Measurements from ENCODE around the gene MRPL17. TPM values are rescaled to one million over a fixed set of nuclear protein-coding genes. Genes with fewer than 3 reads are reported as not detected.

MRPL17 gene
- total RNA-seq, 1 experiment from 2014 or later, result 88.4 TPM

DNA sequence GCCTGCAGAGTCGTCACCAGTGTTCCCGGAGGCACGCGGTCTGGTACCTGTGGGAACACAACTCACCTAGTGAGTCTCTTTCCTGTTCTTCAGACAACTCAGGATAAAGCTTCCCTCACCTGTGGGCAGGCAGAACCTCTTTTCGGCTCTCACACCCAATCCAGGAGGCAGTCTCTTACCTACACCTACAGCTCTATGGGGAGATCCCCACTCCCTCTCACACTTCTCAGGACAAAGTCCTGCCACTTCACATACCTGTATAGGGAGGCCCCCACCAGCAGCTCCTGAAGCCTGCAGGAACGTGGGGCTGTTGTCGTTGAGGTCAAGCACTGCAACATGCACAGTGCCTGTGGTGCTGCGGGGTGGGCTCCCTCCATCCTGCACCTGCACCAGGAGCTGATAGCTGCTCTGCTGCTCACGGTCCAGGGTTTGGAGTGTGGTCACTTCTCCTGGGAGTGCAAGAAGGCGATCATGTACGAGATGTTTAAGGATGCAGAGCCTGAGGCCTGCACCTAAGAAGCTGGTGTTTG lies 51.7 kb downstream of the MRPL17 start:
- BruUV-seq (replicated peaks), result no TSS peak
- H3K27ac Mint-ChIP-seq (ENCODE audit: low read depth, unreplicated experiment), result no peak overlapping the region
- H3K27me3 Mint-ChIP-seq (ENCODE audit: insufficient read depth, unreplicated experiment), result no peaks in the 10 kb centered on the region
- TF ChIP-seq, protein P1, sequence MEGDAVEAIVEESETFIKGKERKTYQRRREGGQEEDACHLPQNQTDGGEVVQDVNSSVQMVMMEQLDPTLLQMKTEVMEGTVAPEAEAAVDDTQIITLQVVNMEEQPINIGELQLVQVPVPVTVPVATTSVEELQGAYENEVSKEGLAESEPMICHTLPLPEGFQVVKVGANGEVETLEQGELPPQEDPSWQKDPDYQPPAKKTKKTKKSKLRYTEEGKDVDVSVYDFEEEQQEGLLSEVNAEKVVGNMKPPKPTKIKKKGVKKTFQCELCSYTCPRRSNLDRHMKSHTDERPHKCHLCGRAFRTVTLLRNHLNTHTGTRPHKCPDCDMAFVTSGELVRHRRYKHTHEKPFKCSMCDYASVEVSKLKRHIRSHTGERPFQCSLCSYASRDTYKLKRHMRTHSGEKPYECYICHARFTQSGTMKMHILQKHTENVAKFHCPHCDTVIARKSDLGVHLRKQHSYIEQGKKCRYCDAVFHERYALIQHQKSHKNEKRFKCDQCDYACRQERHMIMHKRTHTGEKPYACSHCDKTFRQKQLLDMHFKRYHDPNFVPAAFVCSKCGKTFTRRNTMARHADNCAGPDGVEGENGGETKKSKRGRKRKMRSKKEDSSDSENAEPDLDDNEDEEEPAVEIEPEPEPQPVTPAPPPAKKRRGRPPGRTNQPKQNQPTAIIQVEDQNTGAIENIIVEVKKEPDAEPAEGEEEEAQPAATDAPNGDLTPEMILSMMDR (IDR thresholded peaks at IDR 0.05; ENCODE audit: unreplicated experiment), result no peak
- no peaks in the 10 kb centered on the region for H3K36me3 Mint-ChIP-seq (ENCODE audit: insufficient read depth, unreplicated experiment)
- H3K4me1 Mint-ChIP-seq (ENCODE audit: insufficient read depth, unreplicated experiment), result no peaks in the 10 kb centered on the region
- DNase-seq (ENCODE audit: unreplicated experiment), result no peak
- no peak overlapping the region for H3K4me3 Mint-ChIP-seq (ENCODE audit: unreplicated experiment)
- H3K9me3 Mint-ChIP-seq (ENCODE audit: unreplicated experiment), result no peaks in the 10 kb centered on the region
- intact Hi-C loops (cut with micrococcal nuclease), result no loop called here
- ChIA-PET POLR2A (interaction anchor here (0.8 to 1.3 kb wide), 3 partner anchors 19 to 52 kb away, joined by 3 to 4 read pairs (median 3); partner anchors contain the start of genes MRPL17 and TAF10), CTCF (interaction anchor here (0.6 to 1.2 kb wide), 3 partner anchors 71 to 736 kb away, joined by 3 to 5 read pairs (median 4); no protein-coding TSS in a partner anchor)

DNA sequence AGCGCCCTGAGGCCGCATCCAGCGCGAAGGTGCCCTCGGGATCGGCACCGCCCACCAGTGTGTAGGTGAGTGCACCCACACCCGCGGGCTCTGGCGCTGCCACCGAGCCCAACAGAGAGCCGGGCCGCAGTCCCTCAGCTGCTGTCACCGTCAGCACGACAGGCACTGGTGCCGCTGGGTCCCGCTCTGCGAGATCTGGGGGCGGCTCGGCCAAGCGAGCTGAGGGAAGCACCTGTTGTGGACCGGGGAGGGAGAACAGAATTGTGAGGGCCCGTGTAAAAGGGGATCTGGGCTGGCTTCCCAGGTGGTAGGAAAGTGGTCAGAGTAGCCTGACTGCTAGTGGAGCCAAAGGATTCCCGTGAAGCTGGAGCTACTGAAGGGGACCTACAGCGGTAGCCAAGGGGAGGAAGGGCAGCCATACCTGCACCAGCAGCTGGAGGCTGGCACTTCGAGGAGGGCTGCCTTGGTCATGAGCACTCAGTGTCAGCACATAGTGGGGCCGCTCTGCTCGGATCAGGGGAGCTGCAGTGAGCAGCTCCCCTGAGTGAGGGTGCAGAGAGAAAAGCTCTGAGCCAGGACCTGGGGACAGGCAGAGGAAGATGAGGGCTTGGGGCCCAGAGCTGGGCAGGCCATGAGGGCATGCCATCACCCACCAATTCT lies 52.4 kb downstream of the MRPL17 start:
- no TSS peak for BruUV-seq (replicated peaks)
- H3K27ac Mint-ChIP-seq (ENCODE audit: low read depth, unreplicated experiment), result no peak overlapping the region
- H3K36me3 Mint-ChIP-seq (ENCODE audit: insufficient read depth, unreplicated experiment), result no peaks in the 10 kb centered on the region
- H3K9me3 Mint-ChIP-seq (ENCODE audit: unreplicated experiment), result no peaks in the 10 kb centered on the region
- POLR2A ChIA-PET, result interaction anchor here (1.3 kb wide), 1 partner anchor 26 kb away, joined by 3 read pairs; no protein-coding TSS in a partner anchor
- TF ChIP-seq, protein P1 (IDR thresholded peaks at IDR 0.05; ENCODE audit: unreplicated experiment), result no peak
- no peak overlapping the region for H3K4me3 Mint-ChIP-seq (ENCODE audit: unreplicated experiment)
- no peaks in the 10 kb centered on the region for H3K27me3 Mint-ChIP-seq (ENCODE audit: insufficient read depth, unreplicated experiment)
- intact Hi-C loops (cut with micrococcal nuclease), result no loop called here
- CTCF ChIA-PET, result interaction anchor here (1.2 kb wide), 1 partner anchor 72 kb away, joined by 3 read pairs; no protein-coding TSS in a partner anchor
- no peak for DNase-seq (ENCODE audit: unreplicated experiment)
- no peaks in the 10 kb centered on the region for H3K4me1 Mint-ChIP-seq (ENCODE audit: insufficient read depth, unreplicated experiment)

Other genes starting within 250 kb of the MRPL17 start
- gene HPX, start 242.4 kb downstream of the MRPL17 start, total RNA-seq (2022), result 0.71 and 0.75 TPM in 2 replicates
- 7.3 and 7.4 TPM in 2 replicates for gene TRIM3, start 209.4 kb downstream of the MRPL17 start, total RNA-seq (2022)
- gene ARFIP2, start 202.0 kb downstream of the MRPL17 start, total RNA-seq (2022), result 76.3 and 96.0 TPM in 2 replicates
- gene TIMM10B, start 201.8 kb downstream of the MRPL17 start, total RNA-seq (2022), result 36.2 and 42.1 TPM in 2 replicates
- gene DNHD1, start 186.1 kb downstream of the MRPL17 start, total RNA-seq (2022), result 18.3 and 26.5 TPM in 2 replicates
- gene RRP8, start 79.7 kb downstream of the MRPL17 start, total RNA-seq (2022), result 23.4 and 27.6 TPM in 2 replicates
- gene ILK, start 79.6 kb downstream of the MRPL17 start, total RNA-seq (2022), result 78.9 and 92.3 TPM in 2 replicates
- 157 and 167 TPM in 2 replicates for gene TAF10, start 71.1 kb downstream of the MRPL17 start, total RNA-seq (2022)
- 26.9 and 46.5 TPM in 2 replicates for gene TPP1, start 63.9 kb downstream of the MRPL17 start, total RNA-seq (2022)
- 0.19 and 0.27 TPM in 2 replicates for gene DCHS1, start 27.5 kb downstream of the MRPL17 start, total RNA-seq (2022)
- 0.37 and 0.39 TPM in 2 replicates for gene OR2AG2, start 88.6 kb upstream of the MRPL17 start, total RNA-seq (2022)
- gene OR2AG1, start 99.7 kb upstream of the MRPL17 start, total RNA-seq (2022), result not detected in 2 replicates
- gene OR6A2, start 116.3 kb upstream of the MRPL17 start, total RNA-seq (2022), result 0.17 and 0.28 TPM in 2 replicates
- not detected in 2 replicates for gene OR10A5, start 162.3 kb upstream of the MRPL17 start, total RNA-seq (2022)
- not detected in 2 replicates for gene OR10A2, start 179.7 kb upstream of the MRPL17 start, total RNA-seq (2022)
- not detected in 2 replicates for gene OR10A4, start 193.3 kb upstream of the MRPL17 start, total RNA-seq (2022)
- 0.37 and 0.56 TPM in 2 replicates for gene OR2D2, start 209.2 kb upstream of the MRPL17 start, total RNA-seq (2022)
- gene OR2D3, start 237.7 kb upstream of the MRPL17 start, total RNA-seq (2022), result not detected in 2 replicates
- gene ZNF215, start 243.1 kb upstream of the MRPL17 start, total RNA-seq (2022), result 9.2 and 11.1 TPM in 2 replicates

All from MCF 10A (cell line).